Neuronal stem cell (in vitro differentiated cells): ENCODE data around the gene BRI3.
A peak's percentile ranks its signal among the peaks of the same experiment; 100 is the strongest.

Experiments used
- DNase-seq: peaks from one replicate; pipeline ENCODE4 v3.0.0-alpha.2; 2013; ENCODE audit warnings: low spot score
- H2AFZ ChIP-seq: one replicate; pipeline ENCODE4 v1.6.1; 2013; ENCODE audit warnings: mild to moderate bottlenecking, low read length, inconsistent platforms
- H2AK5ac ChIP-seq: 2 replicates; pipeline ENCODE4 v1.6.1; 2013; ENCODE audit warnings: low read depth, mild to moderate bottlenecking, inconsistent platforms, low read length, moderate library complexity, mixed read lengths
- H2BK120ac ChIP-seq: 2 replicates; pipeline ENCODE4 v1.6.1; 2013; ENCODE audit warnings: low read depth, mild to moderate bottlenecking, inconsistent platforms, low read length, moderate library complexity, mixed read lengths
- H2BK12ac ChIP-seq: one replicate; pipeline ENCODE4 v1.6.1; 2013; ENCODE audit warnings: low read length, inconsistent platforms
- H2BK15ac ChIP-seq: 2 replicates; pipeline ENCODE4 v1.6.1; 2013; ENCODE audit warnings: mild to moderate bottlenecking, low read length, inconsistent platforms, mixed read lengths
- H2BK5ac ChIP-seq: one replicate; pipeline ENCODE4 v1.6.1; 2013; ENCODE audit warnings: inconsistent platforms, mild to moderate bottlenecking, low read length, moderate library complexity
- H3K14ac ChIP-seq: one replicate; pipeline ENCODE4 v1.6.1; 2013; ENCODE audit warnings: low read length, inconsistent platforms
- H3K18ac ChIP-seq: 2 replicates; pipeline ENCODE4 v1.6.1; 2013; ENCODE audit warnings: low read length, inconsistent platforms
- H3K23ac ChIP-seq: 2 replicates; pipeline ENCODE4 v1.6.1; 2013; ENCODE audit warnings: low read depth, mild to moderate bottlenecking, mixed read lengths, low read length, inconsistent platforms; ENCODE audit not compliant: poor library complexity
- H3K27ac ChIP-seq: replicated peaks from 3 replicates; pipeline ENCODE4 v1.5.1; 2013; ENCODE audit warnings: low read length, inconsistent platforms
- H3K27me3 ChIP-seq, 3 experiments: 2 replicates each; pipeline ENCODE4 v1.6.1; 2013; ENCODE audit warnings: low read length in 3 of 3, mild to moderate bottlenecking in 2 of 3, inconsistent platforms in 1 of 3, low read depth in 1 of 3, mixed read lengths in 1 of 3, moderate library complexity in 1 of 3; ENCODE audit not compliant: control insufficient read depth in 3 of 3, insufficient read depth in 3 of 3
- H3K36me3 ChIP-seq, 2 donors: replicated peaks in 1 of 2; 2 replicates each; pipeline ENCODE4 v1.6.1; 2013; ENCODE audit warnings: low read length in 2 of 2; ENCODE audit not compliant: control insufficient read depth in 2 of 2, insufficient read depth in 2 of 2
- H3K4ac ChIP-seq: 2 replicates; pipeline ENCODE4 v1.6.1; 2013; ENCODE audit warnings: inconsistent platforms, mild to moderate bottlenecking, low read length, moderate library complexity
- H3K4me1 ChIP-seq, 2 donors: 1 replicate in 1 of 2; 2 replicates in 1 of 2; pipeline ENCODE4 v1.6.1; 2013; ENCODE audit warnings: low read length in 2 of 2, low read depth in 1 of 2; ENCODE audit not compliant: control insufficient read depth in 2 of 2, insufficient read depth in 1 of 2
- H3K4me2 ChIP-seq: one replicate; pipeline ENCODE4 v1.6.1; 2013; ENCODE audit warnings: mild to moderate bottlenecking, low read length, inconsistent platforms; ENCODE audit not compliant: insufficient read depth, poor library complexity, severe bottlenecking
- H3K4me3 ChIP-seq, 2 donors: 2 replicates each; pipeline ENCODE4 v1.5.1; 2013; ENCODE audit warnings: low read length in 2 of 2, mild to moderate bottlenecking in 2 of 2, inconsistent platforms in 1 of 2, moderate library complexity in 1 of 2
- H3K79me1 ChIP-seq: one replicate; pipeline ENCODE4 v1.6.1; 2013; ENCODE audit warnings: low read depth, mild to moderate bottlenecking, inconsistent platforms, low read length, moderate library complexity
- H3K9ac ChIP-seq: one replicate; pipeline ENCODE4 v1.6.1; 2013; ENCODE audit warnings: mild to moderate bottlenecking, low read depth, low read length, inconsistent platforms; ENCODE audit not compliant: poor library complexity
- H3K9me3 ChIP-seq, 2 donors: replicated peaks in 1 of 2; 2 replicates each; pipeline versions ENCODE3 to v1.6.1; 2013; ENCODE audit warnings: low read length in 2 of 2, mild to moderate bottlenecking in 2 of 2, inconsistent platforms in 1 of 2, low read depth in 1 of 2, mixed read lengths in 1 of 2, moderate library complexity in 1 of 2; ENCODE audit not compliant: control insufficient read depth in 2 of 2, insufficient read depth in 1 of 2
- H4K8ac ChIP-seq: one replicate; pipeline ENCODE4 v1.6.1; 2013; ENCODE audit warnings: low read depth, mild to moderate bottlenecking, inconsistent platforms, low read length, moderate library complexity
- H4K91ac ChIP-seq: one replicate; pipeline ENCODE4 v1.6.1; 2013; ENCODE audit warnings: low read length, low read depth, mild to moderate bottlenecking, inconsistent platforms; ENCODE audit not compliant: poor library complexity
- WGBS, 2 donors: extraction: QIAGEN DNeasy Blood & Tissue Kit; methylation state at CpG; one replicate each; pipeline ENCODE4 v1.1.7; 2013; ENCODE audit warnings: missing lambda C conversion rate in 2 of 2, mixed read lengths in 1 of 2; ENCODE audit not compliant: insufficient read length in 2 of 2, insufficient replicate concordance in 1 of 2; ENCODE audit errors: extremely low coverage in 2 of 2; 5-methylcytosine and 5-hydroxymethylcytosine counted together

Gene BRI3

GRCh38 chr7:98285157-98286092, 3.9 kb downstream of the BRI3 start:
- Histone ChIP-seq H2BK5ac (no peak overlapping the region), H3K4me1 (peaks cover 23 to 29% of the 10 kb centered on the region in 2 donors), H2BK15ac (no peak overlapping the region), H4K8ac (no peak overlapping the region), H3K4me2 (no peak overlapping the region), H2BK12ac (no peak overlapping the region), H3K27me3 (no peaks in the 10 kb centered on the region), H3K27ac (no peak overlapping the region), H2BK120ac (no peak overlapping the region), H3K4ac (no peak overlapping the region), H3K9ac (peak overlapping the region; percentile 24), H3K14ac (peak overlapping the region; percentile 82), H3K9me3 (no peaks in the 10 kb centered on the region), H4K91ac (no peak overlapping the region), H2AFZ (no peak overlapping the region), H3K23ac (peak overlapping the region; percentile 67), H2AK5ac (no peak overlapping the region), H3K79me1 (peaks cover 37% of the 10 kb centered on the region), H3K18ac (peak overlapping the region; percentile 71), H3K4me3 (no peak overlapping the region), H3K36me3 (peaks cover 3 to 59% of the 10 kb centered on the region in 2 donors)
- no CpG with 5 or more reads among the region's 21 CpGs for WGBS, 2 donors
- no peak for DNase-seq

DNA sequence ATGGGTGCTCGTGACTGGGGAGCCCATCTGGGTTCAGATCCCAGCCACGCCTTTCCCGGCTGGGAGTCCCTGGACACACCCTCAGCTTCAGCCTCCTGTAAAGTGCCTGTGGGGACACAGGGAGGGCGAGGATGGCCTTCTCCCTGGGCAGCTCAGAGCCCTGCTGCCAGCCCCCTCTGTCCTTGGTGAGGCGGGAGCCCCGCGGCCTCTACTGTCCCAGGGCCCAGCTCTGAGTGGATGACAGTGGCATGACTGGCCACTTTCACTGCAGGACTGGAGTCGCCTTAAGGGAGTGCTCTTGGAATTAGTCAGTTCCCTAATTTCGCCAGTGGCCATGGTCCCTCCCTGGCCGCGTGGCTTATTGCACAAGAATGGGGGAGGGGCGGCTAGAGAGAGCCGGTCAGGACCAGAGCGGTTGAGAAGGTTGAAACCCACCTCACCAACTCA, 4.6 kb downstream of the BRI3 start:
- Histone ChIP-seq H3K4me2 (no peak overlapping the region), H2BK12ac (no peak overlapping the region), H4K91ac (no peak overlapping the region), H3K27ac (no peak overlapping the region), H3K18ac (peak overlapping the region; percentile 71), H2BK5ac (no peak overlapping the region), H3K9me3 (no peaks in the 10 kb centered on the region), H3K4me1 (peaks cover 20 to 29% of the 10 kb centered on the region in 2 donors), H3K14ac (peak overlapping the region; percentile 21), H2BK15ac (no peak overlapping the region), H3K4ac (no peak overlapping the region), H2AK5ac (no peak overlapping the region), H2AFZ (no peak overlapping the region), H2BK120ac (no peak overlapping the region), H3K9ac (no peak overlapping the region), H3K79me1 (peaks cover 37% of the 10 kb centered on the region), H3K4me3 (no peak overlapping the region), H3K23ac (peak overlapping the region; percentile 85), H4K8ac (no peak overlapping the region), H3K36me3 (peaks cover 6 to 66% of the 10 kb centered on the region in 2 donors), H3K27me3 (no peaks in the 10 kb centered on the region)
- no peak for DNase-seq
- no CpG with 5 or more reads among the region's 14 CpGs for WGBS, 2 donors

DNA sequence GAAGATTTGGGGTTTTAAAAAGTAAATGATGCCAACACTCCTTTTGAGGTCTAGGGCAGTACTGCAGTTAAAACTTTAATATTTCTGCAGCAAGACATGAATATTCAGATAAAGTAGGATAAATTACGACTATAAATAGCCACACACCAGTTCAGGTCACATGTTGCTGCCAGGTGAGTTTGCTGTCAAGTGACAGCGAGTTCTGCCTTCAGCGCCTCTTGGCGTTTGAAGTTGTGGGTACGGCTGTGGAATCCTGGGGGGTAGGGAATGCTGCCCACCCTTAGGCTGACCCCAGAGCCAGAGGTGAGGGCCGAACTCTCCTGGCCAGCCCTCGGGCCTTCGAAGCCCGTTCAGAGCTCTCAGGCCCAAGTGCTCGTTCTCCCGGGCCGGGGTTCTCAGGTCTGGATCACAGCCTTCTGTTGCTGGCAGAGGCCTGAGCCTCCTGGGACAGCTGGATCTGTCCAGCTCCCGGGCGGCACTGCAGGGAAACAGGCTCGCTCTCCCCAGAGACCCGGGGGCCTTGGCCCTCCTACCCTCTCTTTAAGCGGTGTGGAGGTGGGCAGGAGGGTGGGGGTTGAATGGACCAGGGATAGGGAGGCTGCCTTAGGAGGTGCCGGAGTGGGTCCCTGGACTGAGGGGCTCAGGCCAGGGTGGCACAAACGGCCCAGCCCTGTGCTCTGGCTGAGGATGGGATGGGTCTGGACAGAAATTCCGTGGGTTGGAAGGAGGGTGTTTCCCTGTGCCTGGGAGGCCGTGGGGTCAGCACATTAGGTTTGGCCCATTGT, 5.4 kb downstream of the BRI3 start:
- Histone ChIP-seq H3K27ac (no peak overlapping the region), H3K23ac (peak overlapping the region; percentile 65), H3K9ac (peak overlapping the region; percentile 78), H2BK120ac (no peak overlapping the region), H2BK15ac (no peak overlapping the region), H3K4ac (no peak overlapping the region), H2BK5ac (peak overlapping the region; percentile 18), H3K14ac (peak overlapping the region; percentile 9), H3K27me3 (no peaks in the 10 kb centered on the region), H3K4me3 (no peak overlapping the region), H3K36me3 (peaks cover 10 to 74% of the 10 kb centered on the region in 2 donors), H4K91ac (no peak overlapping the region), H3K18ac (no peak overlapping the region), H3K79me1 (peaks cover 35% of the 10 kb centered on the region), H2BK12ac (no peak overlapping the region), H3K4me1 (peaks cover 20 to 29% of the 10 kb centered on the region in 2 donors), H3K9me3 (peaks cover 0 to 1% of the 10 kb centered on the region in 2 donors), H3K4me2 (no peak overlapping the region), H2AK5ac (peak overlapping the region; percentile 18), H2AFZ (no peak overlapping the region), H4K8ac (peak overlapping the region; percentile 65)
- WGBS, 2 donors: no CpG with 5 or more reads among the region's 21 CpGs
- DNase-seq: no peak
